Effector memory CD8-positive, alpha-beta T cell (primary cell): ENCODE measurements around the gene FMO4.
"Not testable (repeated sequence)": the region's sequence is repeated elsewhere in the genome, so short reads cannot be mapped to it uniquely, and the experiment has no call there.

ENCODE experiments used
- ATAC-seq: fragments of 150-1000 bp; cut with Tn5 transposase; replicated peaks from 2 replicates; pipeline ENCODE4 v1.10.0; 2021; ENCODE audit warnings: mild to moderate bottlenecking, moderate library complexity
- DNase-seq, 3 experiments: peaks; one replicate each; pipeline ENCODE4 v3.0.0; 2021
- H3K27ac Mint-ChIP-seq, 2 donors: one replicate each; pipeline ENCODE4 v1.8.0; 2022; ENCODE audit warnings: mild to moderate bottlenecking in 2 of 2, mixed read lengths in 2 of 2, moderate library complexity in 2 of 2
- H3K27me3 Mint-ChIP-seq, 2 donors: one replicate each; pipeline ENCODE4 v1.8.0; 2022; ENCODE audit warnings: mixed read lengths in 2 of 2
- H3K36me3 Mint-ChIP-seq: one replicate; pipeline ENCODE4 v1.8.0; 2022; ENCODE audit warnings: mild to moderate bottlenecking, moderate library complexity, mixed read lengths; ENCODE audit not compliant: insufficient read depth
- H3K4me1 Mint-ChIP-seq, 2 donors: one replicate each; pipeline ENCODE4 v1.8.0; 2022; ENCODE audit warnings: low read depth in 2 of 2, mixed read lengths in 2 of 2
- H3K4me3 Mint-ChIP-seq, 2 donors: one replicate each; pipeline ENCODE4 v1.8.0; 2022; ENCODE audit warnings: mild to moderate bottlenecking in 2 of 2, mixed read lengths in 2 of 2, moderate library complexity in 2 of 2
- H3K9me3 Mint-ChIP-seq, 2 donors: one replicate each; pipeline ENCODE4 v1.8.0; 2022; ENCODE audit warnings: mixed read lengths in 2 of 2

The FMO4 gene

GRCh38 chr1:171373357-171374122 is 59.6 kb downstream of the FMO4 start:
- ATAC-seq, DNase-seq, H3K4me1 Mint-ChIP-seq, H3K9me3 Mint-ChIP-seq, H3K4me3 Mint-ChIP-seq, H3K27ac Mint-ChIP-seq, H3K36me3 Mint-ChIP-seq: not testable (repeated sequence)
- H3K27me3 Mint-ChIP-seq = peaks cover 21 to 24% of the 10 kb centered on the region in 2 donors

DNA sequence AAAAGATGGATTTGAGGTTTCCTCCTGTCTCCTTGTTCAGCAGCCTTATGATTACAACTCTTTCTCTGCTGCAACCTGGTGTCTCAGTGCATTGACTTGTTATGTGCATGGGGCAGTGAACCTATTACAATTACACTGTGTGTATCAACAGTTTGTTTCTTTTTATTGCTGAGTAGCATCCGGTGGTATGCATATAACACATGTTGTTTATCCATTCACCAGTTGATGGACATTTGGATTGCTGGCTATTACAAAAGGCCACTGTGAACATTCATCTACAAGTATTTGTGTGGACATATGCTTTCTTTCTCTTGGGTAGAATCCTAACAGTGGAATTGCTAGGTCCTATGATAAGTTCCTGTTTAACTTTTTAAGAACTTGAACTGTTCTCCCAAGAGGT is 65.9 kb downstream of the FMO4 start:
- Mint-ChIP-seq H3K36me3 (no peaks in the 10 kb centered on the region), H3K4me3 (no peak overlapping the region), H3K27me3 (peaks cover 0 to 30% of the 10 kb centered on the region in 2 donors), H3K9me3 (peaks cover 0 to 4% of the 10 kb centered on the region in 2 donors), H3K4me1 (no peaks in the 10 kb centered on the region), H3K27ac (no peak overlapping the region)
- ATAC-seq (no peak), DNase-seq (no peak)

GRCh38 chr1:171381866-171382210 is 67.9 kb downstream of the FMO4 start:
- Mint-ChIP-seq H3K4me3 (no peak overlapping the region), H3K27ac (no peak overlapping the region), H3K4me1 (no peaks in the 10 kb centered on the region), H3K27me3 (peaks cover 0 to 21% of the 10 kb centered on the region in 2 donors), H3K9me3 (peaks cover 0 to 4% of the 10 kb centered on the region in 2 donors), H3K36me3 (no peaks in the 10 kb centered on the region)
- ATAC-seq (no peak), DNase-seq (no peak)

DNA sequence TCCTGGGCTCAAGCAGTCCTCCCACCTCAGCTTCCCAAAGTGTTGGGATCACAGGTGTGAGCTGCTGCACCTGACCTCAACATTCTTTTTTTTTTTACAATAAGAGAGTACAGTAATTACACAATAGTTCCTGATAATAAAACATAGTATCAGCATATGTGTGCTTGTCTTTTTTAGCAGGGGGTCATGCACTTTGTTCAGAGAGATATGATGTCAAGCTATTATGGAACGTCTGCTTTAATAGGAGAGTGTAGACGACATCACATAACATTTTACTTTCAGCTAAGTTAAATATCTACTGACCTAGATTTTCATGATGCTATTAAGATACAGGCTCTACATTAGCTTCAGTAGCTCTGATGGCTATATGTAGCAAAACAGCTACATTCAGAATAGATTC is 70.5 kb downstream of the FMO4 start:
- Mint-ChIP-seq H3K27me3 (peaks cover 0 to 20% of the 10 kb centered on the region in 2 donors), H3K36me3 (no peaks in the 10 kb centered on the region), H3K4me1 (no peaks in the 10 kb centered on the region), H3K27ac (no peak overlapping the region), H3K4me3 (no peak overlapping the region), H3K9me3 (peaks cover 0 to 4% of the 10 kb centered on the region in 2 donors)
- no peak for ATAC-seq
- DNase-seq = no peak

GRCh38 chr1:171389171-171389570 is 75.2 kb downstream of the FMO4 start:
- Mint-ChIP-seq H3K27me3 (peaks cover 0 to 17% of the 10 kb centered on the region in 2 donors), H3K36me3 (no peaks in the 10 kb centered on the region), H3K4me1 (no peaks in the 10 kb centered on the region), H3K9me3 (no peaks in the 10 kb centered on the region), H3K27ac (no peak overlapping the region), H3K4me3 (no peak overlapping the region)
- DNase-seq = no peak
- ATAC-seq = no peak

DNA sequence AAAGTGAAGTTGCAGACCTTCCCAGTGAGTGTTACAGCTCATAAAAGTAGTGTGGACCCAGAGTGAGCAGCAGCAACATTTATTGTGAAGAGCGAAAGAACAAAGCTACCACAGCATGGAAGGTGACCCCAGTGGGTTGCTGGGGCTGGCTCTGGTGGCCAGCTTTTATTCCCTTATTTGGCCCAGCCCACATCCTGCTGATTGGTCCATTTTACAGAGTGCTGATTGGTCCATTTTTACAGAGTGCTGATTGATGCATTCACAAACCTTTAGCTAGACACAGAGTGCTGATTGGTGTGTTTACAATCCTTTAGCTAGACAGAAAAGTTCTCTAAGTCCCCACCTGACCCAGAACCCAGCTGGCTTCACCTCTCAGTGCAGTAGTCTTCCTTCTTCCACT is 76.8 kb downstream of the FMO4 start:
- not testable (repeated sequence) for H3K36me3 Mint-ChIP-seq, H3K4me3 Mint-ChIP-seq, H3K4me1 Mint-ChIP-seq, H3K9me3 Mint-ChIP-seq, H3K27ac Mint-ChIP-seq, DNase-seq, ATAC-seq
- peaks cover 0 to 11% of the 10 kb centered on the region in 2 donors for H3K27me3 Mint-ChIP-seq
